Ramos (cell line): ENCODE measurements around the gene TSPAN19.
"Not testable (repeated sequence)": the region's sequence is repeated elsewhere in the genome, so short reads cannot be mapped to it uniquely, and the experiment has no call there.

ENCODE experiments used
- in situ Hi-C: fragments of 300-500 bp; cut with MboI; formaldehyde crosslinking; loops from one replicate; pipeline ENCODE4 v1.14.3; 2022; ENCODE audit warnings: low sequenced_read_pairs; ENCODE audit not compliant: unreplicated experiment

TSPAN19 gene

GRCh38 chr12:85036234-85036707 lies at the start of gene TSPAN19, which contains the start of gene LRRIQ1:
TSPAN19 (minus strand) TSS chr12:85036277; CDS start chr12:85029946, 6,331 bp downstream.
LRRIQ1 (plus strand) TSS chr12:85036351; CDS start chr12:85038177, 1,826 bp downstream.
- in situ Hi-C loops: no loop called here

DNA sequence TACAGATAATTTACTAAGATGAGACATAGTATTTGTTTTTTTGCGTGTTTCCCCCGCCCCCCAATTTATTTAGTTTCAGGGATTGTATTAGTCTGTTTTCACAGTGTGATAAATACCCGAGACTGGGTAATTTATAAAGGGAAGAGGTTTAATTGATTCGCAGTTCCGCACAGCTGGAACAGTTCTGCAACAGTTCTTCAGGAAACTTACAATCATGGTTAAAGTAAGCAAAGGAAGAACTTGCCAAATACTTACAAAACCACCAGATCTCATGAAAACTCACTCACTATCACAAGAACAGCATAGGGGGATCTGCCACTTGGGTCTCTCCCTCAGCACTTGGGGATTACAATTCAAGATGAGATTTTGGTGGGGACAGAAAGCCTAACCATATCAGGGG lies 49.0 kb upstream of the TSPAN19 start:
- in situ Hi-C loops: no loop called here

DNA sequence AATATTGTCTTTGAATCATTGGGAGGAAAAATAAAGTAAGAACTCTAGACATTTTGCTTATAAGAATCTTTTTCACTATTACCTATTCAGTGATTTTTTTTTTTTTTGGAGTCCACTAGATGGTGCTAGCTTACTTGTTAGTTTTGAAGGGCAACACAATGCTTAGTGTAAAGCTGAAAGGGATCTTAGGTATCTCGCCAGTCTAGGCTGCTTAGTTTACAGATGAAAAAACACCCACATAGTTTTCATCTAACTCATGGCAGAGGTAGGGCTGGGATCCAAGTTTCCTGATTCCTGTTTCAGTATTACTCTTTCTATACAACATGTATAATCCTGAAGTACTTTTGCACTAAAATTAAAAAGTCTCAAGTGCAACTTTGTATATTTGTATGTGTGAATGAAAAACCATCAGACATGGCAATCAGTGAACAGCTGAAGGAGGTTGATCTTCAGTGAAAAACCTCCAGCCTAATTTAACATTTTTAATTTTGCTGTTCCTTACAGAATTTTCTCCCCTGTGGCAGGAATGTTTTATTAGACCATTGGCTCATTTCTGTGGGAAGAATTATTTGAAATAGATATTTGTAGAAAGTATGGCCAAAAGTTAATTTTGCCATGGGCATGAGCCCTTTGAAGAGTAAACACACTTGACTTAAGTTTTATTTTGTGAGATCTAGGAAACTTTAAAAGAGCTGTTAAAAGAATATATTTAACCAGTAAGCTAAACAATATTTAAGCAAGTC lies 40.8 kb upstream of the TSPAN19 start:
- in situ Hi-C loops: no loop called here

- in situ Hi-C loops: no loop called here
Measured at GRCh38 chr12:85072826-85073225, 36.7 kb upstream of the TSPAN19 start.

GRCh38 chr12:85065837-85066482 lies 29.9 kb upstream of the TSPAN19 start:
- in situ Hi-C loops: no loop called here

DNA sequence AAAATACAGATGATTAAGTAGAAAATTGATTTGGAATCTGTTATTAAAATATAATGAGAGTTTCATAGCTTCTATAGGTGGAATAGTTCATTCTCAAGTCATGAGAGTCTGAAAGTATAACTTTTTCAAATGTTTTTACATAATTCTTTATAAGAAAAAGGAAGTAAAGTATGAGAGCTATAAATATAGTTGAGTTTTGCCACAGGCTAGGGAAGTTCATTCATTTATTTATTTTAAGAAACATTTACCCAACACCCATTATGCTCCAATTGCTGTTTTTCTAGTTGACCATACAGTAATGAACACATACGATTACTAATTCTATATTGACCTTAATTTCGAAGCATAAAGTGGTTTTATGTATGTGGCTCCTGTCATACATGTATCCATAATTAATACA lies 24.8 kb upstream of the TSPAN19 start:
- in situ Hi-C loops: no loop called here

DNA sequence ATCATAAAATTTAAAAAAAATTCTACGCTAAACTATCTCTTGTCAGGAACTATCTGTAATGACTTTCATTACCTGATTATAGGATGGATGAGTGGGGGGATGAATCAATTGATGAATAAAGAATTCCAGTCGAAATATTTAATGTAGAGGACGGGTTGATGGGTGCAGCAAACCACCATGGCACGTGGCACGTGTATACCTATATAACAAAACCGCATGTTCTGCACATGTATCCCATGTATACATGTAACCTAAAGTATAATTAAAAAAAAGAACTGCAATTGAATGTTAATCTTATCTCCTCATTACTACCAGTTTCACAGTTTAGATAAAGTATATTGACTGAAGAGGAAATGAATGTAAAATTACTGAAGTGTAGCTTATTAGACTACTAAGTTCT lies 23.5 kb upstream of the TSPAN19 start:
- in situ Hi-C loops: no loop called here

- in situ Hi-C loops: no loop called here
Measured at GRCh38 chr12:85058339-85058738, 22.3 kb upstream of the TSPAN19 start.

DNA sequence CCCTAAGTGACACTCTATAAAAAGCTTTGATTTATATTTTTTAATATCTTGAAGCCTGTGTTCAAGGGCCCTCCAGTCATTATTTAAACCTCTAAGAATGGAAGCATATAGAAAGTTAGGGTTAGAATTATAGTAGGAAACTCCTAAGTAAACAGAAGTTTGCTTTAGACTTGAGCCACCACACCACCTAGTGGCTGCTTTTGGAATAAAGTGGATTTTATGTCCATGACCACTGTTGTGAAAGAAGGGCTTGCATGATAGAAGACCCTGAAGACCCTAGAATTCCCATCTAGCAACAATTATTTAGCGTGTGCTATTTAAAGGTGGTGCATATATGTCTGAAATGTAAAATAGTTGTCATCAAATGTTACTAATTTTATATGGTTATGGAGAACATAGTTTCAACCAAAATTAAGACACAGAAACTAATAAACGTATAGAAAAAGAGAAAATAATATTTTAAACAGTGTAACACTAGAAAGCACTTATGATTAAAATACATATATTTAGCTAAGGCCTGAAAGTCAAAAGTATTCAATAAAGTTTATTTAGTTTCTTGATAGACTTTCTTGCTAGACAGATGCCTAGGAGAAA lies 21.4 kb upstream of the TSPAN19 start:
- in situ Hi-C loops: no loop called here

DNA sequence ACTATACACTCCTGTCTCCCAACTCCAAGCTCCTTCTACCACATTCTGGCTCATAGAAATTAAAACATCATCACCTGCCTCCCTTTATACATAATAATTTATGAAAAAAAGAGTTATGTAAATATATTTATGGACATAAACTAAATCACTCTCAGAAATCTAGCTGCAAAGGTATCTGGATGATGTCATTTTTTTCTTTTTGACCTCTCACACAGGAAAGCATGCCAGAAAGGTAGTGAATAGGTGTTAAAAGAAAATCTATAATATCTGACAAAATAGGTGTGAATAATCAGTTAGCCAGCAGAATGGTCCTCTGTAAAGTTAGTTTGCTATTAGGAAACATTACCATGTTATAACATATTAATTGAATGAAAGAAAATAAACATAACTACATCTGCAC lies 7.8 kb upstream of the TSPAN19 start:
- in situ Hi-C loops: no loop called here

DNA sequence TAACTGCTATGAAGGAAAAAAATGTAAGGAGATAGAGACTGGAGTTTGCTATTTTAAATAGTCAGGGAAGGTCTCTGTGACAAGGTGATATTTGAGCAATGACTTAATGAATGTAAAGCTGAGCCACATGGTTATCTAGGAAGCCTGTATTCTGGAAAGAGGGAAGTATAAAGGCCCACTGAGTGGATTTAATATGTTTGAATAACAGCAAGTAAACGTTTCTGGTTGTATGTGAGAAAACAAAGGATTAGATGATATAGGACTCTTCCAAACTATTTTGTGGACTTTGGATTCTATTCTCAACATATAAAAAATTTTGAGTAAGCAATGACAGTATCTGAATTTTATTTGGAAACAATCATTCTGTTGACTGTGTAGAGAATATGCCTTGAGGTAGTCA lies 5.3 kb upstream of the TSPAN19 start:
- in situ Hi-C loops: no loop called here

DNA sequence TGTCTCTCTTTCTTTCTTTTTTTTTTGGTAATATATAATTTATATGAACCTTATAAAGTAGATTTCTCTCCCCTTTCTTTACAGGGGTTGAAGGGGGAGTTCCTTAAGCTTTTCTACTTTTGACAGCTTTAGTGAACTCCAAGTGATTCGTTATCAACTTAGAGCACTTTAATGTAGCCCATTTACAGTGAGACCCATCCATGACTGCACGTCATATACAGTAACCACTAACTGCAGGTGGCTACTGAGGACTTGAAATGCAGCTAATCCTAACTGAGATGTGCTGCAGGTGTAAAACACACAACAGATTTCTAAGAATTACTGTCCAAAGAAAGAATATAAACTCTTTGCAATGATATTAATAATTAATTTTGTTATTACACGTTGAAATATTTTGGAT lies 656 bp upstream of the TSPAN19 start:
- in situ Hi-C loops: no loop called here

DNA sequence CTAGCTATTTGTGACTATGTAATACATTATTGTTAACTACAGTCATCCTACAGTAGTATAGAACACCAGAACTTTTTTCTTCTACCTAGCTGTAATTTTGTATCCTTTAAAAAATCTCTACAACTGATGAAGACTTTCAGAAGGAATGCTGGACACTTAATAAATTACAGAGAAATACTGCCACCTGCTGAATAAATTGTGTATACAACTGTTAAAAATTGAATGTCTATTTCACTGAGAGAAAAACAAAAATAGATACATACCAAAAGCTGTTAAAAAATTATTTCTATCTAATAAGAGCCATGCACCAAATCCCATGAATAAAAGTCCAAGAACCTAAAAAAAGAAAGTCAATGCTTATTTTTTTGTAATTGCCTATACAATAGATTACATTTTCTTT lies 6.6 kb downstream of the TSPAN19 start:
- in situ Hi-C loops: loop anchor here (10.0 kb wide), 1 partner anchor 145 kb away; no protein-coding TSS in a partner anchor

DNA sequence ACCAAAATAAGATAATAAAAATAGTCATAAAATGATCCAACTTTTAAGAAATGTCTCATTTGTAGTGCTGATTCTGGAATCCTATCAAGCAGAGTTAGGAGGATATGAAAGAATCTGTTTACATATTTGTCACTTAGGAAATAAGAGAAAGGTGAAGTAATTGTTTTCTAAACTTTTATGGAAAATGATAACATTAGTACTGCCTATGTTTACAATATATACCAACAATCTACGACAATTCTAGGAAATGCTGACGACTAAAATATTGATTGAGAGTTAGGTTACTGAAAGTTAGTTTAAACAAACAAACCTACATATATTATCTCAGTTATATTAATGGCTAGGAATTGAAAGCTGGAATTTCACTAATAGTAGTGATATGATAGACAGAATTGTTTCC lies 18.0 kb downstream of the TSPAN19 start:
- in situ Hi-C loops: no loop called here

GRCh38 chr12:85017618-85018017 lies 18.5 kb downstream of the TSPAN19 start:
- in situ Hi-C loops: no loop called here

DNA sequence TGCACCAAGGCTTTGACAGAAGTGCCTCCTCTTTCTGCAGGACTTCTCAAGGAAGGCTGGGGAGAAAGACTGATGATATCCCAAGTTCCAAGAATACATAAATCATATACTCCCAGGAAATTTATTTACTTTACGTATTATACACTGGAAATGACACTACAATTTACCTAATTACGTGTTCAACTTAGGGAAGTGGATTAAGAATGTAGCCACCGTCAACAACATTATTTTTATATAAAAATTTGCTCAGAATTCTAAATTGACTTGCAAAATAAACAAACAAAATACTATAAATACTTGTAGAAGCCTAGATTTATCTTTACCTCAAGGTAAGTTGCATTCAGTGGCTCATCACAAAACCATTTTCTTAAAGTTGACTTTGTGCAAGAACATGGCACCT lies 18.9 kb downstream of the TSPAN19 start:
- in situ Hi-C loops: no loop called here

DNA sequence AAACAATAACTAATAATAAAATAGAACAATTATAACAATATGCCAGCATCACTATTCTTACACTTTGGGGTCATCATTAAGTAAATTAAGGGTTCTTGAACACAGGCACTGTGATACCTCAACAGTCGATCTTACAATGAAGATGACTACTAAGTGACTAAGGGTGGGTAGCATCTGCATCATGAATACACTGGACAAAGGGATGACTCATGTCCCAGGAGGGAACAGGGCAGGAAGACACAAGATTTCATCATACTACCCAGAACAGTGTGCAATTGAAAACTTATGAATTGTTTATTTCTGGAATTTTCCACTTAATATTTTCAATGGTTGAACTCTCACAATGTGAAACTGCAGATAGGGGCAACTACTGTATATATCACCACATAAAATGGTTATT lies 19.7 kb downstream of the TSPAN19 start:
- in situ Hi-C loops: no loop called here

- in situ Hi-C loops: no loop called here
Measured at GRCh38 chr12:85007836-85008235, 28.2 kb downstream of the TSPAN19 start.

GRCh38 chr12:85006206-85006605 lies 29.9 kb downstream of the TSPAN19 start:
- in situ Hi-C loops: no loop called here

- in situ Hi-C loops: no loop called here
Measured at GRCh38 chr12:85005615-85006014, 30.5 kb downstream of the TSPAN19 start.

DNA sequence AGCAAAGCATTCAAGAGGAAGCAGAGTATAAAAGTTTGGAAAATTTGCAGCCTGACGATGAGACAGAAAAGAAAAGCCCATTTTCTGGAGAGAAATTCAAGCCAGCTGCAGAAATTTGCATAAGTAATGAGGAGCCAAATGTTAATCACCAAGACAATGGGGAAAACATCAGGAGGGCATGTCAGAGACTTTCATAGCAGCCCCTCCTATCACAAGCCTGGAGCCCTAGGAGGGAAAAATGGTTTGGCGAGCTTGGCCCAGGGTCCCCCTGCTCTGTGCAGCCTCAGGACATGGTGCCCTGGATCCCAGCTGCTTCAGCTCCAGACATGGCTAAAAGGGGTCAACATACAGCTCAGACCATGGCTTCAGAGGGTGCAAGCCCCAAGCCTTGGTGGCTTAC lies 31.0 kb downstream of the TSPAN19 start:
- in situ Hi-C loops: not testable (repeated sequence)
